Activated CD4-positive, alpha-beta T cell treated with anti-CD3 and anti-CD28 coated beads, Interleukin-2, amount 50 U/mL, for 48 hours (primary cell): ENCODE measurements around the gene SLFNL1.

Experiments used
- DNase-seq, 2 experiments: peaks; one replicate each; pipeline ENCODE4 v3.0.0-alpha.2; 2020

Gene SLFNL1

DNA sequence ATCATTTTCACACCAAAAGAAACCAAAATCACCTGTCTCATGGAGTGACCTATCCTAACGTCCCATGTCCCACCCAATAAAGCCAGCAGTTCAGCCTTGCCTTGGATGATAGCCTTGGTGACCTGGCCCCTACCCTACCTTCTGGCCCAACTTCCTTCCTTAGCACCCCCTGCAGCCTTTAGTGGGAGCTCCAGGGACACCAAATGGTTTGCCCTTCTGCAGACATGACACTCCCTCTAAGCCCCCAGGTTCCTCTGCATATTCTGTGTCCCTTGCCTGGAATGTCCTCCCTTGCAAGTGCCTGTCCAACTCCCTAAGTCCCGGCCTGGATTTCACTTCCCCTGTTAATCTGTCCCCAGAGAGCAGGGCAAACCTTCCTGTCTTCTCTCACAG lies 2.2 kb downstream of the SLFNL1 start:
- no peak for DNase-seq

DNA sequence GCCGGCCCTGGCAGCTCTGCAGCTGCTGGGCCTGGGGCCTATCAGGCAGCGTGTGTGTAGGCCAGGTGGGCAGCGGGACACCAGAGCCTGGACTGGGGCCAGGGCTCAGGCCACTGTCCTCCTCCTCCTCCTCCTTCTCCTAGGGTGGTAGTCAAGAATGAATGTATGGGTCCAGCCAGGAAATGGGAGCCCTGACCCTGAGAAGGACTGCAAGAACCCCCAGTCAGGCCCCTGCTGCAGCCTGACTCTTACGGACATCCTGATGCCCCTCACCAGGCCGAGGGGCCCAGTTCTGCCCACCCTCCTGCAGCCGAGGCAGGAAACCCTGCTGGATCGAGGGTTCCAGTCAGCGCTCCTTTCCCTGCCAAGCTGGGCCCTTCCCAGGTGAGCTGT lies 3.5 kb downstream of the SLFNL1 start:
- DNase-seq = no peak

DNA sequence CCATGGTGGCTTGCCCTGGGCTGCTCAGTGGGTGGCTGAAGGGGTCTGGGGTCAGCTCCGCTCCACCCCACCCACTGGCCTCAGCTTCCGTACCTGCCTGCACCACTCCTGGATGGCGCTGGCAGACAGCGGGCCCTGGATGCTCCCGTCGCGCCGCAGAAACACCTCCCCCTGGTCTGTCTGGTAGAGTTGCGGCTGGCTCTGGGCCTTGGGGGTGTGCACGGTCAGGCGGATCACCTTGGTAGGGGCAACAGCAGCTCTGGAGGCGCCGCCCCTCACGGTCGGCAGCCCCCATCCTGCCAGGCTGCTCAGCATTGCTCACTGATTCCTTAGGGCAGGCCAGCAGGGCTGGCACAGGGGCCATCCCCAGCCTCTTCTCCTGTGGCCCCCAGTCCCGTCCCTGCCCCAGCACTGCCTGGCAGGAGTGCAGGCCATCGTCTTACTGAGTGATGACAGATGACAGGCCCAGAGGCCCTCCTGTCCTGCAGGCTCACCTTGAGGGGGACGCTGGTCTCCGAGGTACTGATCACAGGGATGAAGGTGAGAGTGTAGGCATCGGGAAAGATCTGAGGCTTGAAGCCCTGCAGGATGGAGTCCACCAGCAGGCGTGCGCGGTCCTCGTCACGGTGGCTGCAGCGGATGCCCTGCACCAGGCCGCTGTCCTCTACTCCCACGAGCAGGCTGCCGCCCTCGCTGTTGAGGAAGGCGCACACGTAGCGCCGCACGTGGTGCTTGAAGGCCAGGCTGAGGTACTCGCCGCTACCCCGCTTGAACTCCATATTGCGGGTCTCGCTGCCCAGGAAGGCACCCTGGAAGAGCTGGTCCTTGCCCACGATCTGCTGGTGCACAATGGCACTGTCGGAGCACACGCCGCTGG lies 4.1 kb downstream of the SLFNL1 start:
- DNase-seq = no peak

DNA sequence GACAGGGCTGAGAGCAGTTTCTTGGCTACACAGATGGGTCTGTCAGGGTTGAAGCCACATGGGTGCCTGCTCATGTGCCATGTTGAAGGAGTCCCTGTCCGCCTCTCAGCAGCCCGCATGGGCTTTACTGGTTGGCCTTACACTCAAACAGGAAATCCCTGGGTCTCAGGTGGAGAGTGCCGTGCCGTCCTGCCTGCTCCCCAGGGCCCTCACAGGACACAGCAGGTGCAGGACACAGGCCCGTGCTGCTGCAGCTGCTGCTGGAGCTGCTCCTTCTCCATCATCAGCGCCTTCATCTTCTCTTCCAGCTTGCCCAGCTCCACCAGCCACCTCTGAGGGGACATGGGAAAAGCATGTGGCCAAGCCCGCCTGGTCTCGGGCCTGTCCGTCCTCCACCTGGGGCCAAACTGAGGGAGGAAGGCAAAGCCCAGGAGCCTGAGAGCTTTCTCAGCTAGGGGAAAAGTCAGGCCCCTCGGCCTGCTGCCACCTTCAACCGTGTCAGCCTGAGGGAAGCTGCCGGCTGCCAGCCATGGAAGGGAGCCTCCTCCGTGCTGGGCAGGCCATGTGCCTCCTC lies 5.5 kb downstream of the SLFNL1 start:
- DNase-seq = no peak

DNA sequence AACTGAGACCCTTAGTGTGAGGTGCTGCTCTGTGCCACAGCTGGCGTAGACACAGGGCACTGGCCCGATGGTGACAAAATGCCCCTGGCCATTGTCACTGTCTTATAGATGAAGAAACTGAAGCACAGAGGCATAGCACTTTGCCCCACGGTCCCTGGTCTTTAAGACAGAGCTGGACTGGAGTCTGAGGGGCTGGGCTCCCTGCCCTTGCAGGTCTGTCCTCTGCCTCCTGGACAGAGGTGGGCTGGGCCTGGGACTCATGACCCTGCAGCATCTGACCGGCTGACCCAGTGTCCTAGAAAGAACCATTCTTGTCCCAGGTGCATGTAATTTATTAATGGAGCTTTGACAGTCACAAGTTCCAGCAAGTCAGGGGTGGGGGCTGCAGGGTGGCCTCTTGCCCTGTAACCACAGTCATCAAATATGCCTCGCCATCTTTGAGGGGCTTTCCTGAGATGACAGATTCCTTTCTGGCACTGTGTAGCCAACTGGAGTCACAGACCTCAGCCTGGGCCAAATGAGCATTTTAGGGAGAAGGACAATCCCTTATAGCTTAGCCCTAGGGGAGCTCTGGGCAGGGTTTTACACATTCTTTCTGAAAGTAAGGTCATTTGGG lies 6.1 kb downstream of the SLFNL1 start:
- DNase-seq = no peak

DNA sequence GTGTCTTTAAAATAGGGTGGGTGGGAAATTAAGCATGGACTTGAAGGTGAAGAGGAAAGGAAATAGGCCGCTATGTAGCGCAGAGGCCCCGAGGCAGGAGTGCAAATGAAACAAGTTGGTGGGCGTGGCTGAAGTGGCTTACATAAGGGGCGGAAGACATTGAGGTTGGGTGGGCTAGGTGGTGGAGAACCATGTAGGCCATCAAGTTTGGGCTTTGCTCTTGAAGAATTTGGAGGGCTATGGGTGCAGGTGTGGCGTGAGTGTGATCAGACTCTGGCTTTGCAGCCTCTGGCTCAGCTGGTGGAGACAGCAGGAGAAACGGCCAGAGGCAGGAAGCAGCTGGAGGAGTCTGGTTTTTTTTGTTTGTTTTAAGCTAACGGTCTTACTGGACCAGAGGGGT lies 6.7 kb downstream of the SLFNL1 start:
- no peak for DNase-seq

DNA sequence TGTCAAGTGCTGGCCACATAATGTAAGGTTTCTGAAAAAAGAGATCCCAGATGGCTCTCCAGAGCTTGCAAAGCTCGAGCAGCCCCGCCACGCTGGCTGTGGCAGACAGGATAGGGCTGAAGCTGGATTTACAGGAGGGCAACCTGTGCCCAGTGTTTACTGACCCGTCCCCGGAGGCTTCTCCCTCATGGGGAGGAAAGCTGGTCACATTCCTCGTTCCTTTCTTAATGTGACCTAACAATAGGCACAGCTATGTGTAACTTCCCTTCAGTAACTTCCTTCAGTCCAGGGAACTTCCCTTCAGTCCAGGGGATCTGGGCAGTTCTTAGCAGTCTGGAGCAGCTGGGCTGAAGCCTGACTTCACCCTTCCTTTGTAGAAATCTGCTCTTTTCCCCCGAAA lies 7.7 kb downstream of the SLFNL1 start:
- no peak for DNase-seq

DNA sequence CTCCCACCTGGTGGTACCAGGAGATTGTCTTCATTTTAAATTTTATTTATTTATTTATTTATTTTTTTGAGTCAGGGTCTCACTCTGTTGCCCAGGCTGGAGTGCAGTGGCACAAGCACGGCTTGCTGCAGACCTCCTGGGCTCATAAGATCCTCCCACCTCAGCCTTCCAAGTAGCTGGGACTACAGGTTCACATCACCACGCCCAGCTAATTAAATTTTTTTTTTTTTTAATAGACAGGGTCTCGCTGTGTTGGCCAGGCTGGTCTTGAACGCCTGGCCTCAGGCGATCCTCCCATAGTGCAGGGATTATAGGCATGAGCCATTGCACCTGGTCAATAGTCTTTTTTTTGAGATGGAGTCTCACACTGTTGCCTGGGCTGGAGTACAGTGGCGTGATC lies 8.5 kb downstream of the SLFNL1 start:
- no peak for DNase-seq

DNA sequence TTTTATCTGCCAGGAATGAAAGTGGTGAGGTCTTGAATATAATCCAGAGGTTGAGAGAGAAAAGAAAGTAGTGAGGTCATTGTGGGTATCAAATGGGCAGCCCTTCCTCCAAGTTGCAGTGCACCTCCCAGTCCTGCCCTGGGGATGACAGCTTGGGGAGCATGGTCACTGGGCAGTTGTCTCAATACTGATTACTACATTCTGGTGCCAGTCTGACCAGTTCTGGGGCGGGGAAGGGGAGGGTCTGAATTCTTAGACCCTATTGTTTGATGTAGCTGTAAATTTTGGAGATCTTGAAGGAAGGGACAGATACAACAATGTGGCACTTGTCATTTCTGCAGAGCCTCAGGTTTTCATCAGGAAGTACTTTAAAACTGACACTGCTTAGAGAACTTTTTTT lies 11.2 kb downstream of the SLFNL1 start:
- DNase-seq = no peak

DNA sequence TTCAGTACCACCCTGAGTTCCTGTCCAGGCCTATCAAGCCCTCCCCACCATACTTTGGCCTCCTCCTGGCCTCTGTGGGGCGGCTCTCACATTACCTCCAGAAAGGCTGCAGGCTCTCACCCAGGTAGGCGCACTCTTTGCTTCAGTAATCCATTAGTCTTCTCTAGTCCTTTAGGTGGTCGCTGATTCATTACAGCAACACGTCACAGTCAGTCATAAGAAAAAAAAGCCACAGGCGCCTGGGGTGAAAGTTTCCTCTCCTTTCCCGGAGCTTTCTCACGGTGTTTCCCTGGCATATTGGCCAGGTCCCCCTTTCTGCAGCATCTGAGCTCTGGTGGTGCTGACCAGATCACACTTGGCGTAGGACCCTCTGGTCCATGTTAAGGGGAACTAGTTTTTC lies 12.1 kb downstream of the SLFNL1 start:
- no peak for DNase-seq

DNA sequence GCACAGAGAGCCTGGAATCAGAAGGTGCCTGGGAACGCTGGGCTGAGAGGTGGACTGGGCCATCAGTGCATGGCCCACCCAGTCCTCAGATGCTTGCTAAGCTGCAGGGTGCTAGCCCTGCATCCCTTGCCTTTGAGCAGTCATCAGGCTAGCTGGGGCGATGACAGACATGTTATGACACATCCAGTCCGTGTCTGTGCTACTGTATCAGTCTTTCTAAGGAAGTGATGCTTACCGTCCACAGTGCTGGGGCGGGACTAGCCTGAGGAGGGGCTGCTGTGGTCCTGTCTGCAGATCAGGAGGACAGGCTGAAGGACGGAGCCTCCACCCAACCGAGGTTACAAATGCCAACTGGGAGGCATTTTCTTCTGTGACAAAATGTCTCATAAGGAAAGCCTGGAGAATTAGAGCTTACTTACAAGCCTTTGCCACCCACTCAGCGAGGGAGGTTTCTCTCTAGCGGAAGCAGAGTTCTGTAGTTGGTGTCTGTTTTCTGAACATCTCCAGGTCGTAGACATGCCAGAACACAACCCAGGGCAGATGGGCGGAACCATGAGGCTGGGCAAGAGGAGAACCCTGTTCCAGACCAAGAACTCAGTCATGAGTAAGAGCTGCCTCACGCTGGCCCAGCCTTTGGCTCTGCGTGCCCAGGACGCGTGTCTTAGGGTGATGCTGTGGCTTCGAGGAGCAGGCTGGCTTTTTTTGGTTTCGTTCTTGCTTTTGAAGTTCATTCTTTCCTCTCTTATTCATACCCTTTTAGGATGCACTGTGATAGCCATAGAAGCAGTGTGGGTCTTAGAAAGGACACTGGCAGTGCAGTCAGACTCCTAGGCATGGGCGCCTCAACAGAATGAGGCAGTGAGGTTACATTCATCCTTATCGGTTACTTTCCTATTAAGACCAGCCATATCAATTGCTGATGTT lies 14.3 kb downstream of the SLFNL1 start:
- no peak for DNase-seq

DNA sequence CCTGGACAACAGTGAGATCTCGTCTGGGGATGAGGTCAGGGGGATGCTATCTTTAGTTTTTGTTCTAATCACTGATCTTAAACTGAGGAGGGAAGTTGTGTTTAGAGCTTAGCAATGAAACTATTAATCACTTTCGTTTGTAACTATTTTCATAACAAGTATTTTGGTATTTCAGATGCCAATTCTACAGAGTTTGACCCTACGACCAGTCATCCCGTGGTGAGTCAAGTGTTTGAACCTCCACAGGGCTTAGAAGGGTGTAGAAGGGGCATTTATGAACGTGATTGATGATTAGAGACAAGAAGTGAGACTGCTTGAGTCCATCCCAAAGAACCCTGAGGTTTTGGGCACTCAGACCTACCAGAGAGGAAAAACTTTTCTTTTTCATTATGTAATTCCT lies 15.6 kb downstream of the SLFNL1 start:
- no peak for DNase-seq

DNA sequence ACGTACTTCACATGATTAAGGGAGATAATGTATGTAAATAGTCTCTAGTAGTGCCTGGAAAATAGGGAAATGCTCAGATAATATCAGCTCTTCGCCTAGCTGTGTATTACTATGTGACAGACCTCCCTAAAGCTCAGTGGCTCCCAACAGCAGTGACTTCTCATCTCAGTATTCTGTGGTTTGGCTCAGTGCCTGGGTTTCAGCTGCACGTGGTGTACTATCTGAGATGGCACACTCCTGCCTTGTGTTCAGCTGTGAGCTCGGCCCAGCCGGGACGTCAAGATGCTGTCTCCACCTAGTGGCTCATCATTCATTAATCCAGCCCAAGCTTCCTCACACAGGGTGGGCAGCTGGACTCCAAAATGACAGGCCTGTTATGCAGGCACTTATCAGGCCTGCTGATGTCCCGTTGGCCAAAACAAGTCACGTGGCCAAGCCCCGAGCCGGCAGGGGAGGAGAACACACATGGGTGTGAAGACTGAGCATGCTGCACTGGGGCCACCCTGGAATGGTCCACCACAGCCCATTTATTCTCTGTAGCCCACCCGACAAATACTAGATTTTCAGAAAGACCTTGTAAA lies 17.8 kb downstream of the SLFNL1 start:
- peak; percentile 86 to 91 for DNase-seq

DNA sequence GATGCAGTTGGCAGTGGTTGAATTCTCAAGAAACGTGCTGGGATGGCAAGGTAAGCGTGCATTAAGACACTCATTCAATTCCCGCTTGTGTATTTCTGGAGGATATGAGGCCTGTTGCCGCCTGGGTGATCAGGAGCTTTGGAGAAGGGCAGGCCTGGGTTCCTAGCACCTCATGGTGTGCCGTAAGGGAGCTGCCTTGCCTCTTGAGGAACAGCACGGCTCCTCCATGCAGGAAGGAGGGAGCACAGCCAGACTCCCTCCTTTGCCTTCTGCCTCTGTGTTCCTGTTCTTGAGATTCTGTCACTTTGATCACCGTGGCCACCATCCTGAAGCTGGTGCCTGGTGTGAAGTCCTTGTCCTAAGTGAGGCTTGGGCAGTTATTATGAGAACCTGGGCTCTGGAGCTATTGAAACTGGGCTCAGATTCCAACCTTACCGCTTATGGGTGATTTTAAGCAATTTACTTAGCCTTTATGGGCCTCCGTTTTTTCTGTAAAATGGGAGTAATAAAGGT lies 18.3 kb downstream of the SLFNL1 start:
- no peak for DNase-seq

DNA sequence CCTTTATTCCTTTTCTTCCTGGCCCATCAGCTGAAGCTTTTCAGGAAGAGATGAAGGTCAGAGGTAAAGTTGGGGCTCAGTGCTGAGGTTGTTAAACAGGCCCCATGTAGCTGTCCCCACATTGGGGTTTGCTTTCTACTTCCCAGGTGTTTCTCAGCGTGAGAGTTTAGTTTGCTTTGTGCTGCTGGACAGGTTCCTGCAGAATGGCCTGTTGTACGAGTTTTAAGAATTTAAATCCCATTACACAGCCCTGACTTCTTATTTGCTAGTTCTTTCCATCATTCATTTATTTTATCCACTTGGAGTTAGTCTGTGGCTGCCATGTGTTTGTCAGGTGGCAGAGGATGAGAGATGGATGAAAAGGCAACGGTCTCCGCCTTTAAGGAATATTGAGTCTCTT lies 22.9 kb downstream of the SLFNL1 start:
- no peak for DNase-seq

DNA sequence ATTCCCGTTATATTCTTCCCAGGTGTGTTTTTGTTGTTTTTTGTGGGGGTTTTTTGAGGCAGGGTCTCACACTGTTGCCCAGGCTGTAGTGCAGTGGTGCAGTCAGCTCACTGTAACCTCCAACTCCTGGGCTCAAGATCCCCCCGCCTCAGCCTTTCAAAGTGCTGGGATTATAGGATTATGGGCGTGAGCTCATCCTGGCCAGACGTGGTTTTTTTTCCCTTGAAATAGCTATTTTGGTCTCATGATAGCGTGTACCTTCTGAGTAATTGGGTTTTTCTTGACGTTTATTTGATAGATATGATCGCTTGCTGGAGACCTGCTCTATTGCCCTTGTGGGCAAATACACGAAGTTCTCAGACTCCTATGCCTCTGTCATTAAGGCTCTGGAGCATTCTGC lies 24.4 kb downstream of the SLFNL1 start:
- no peak for DNase-seq

DNA sequence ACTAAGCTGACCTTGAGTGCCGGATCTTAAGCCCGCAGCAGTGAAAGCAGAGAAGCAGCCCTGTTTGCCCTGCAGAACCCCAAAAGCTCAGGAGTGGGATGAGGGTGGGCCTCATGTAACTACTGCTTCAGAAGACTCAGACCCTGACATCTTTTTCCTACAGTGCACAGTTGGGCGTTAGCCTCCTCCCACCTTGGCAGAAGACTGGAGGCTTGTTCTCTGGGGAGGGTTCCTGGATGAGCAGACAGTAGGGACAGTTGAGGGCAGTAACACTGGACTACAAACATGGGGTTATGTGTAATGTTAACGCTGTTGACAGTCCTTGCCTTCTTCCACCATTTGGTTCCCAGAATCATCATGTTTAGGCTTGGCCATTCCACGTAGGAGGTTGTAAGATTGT lies 32.5 kb downstream of the SLFNL1 start:
- DNase-seq = no peak

DNA sequence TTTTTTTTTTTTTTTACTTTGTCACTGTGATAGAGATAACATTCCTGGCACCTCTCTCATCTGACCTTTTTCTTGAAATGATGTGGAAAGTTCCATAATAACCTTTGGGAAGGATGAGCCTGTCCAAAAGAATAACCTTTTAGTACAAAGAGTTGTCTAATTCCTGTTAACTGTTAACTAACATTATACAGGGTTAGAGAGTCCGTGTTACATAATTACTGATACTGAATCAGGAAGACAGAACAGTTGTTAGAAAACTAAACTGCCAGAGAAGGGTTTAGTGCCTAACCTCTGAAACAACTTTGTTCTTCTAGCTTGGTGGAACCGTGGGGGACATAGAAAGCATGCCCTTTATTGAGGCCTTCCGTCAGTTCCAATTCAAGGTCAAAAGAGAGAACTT lies 33.2 kb downstream of the SLFNL1 start:
- DNase-seq = no peak

DNA sequence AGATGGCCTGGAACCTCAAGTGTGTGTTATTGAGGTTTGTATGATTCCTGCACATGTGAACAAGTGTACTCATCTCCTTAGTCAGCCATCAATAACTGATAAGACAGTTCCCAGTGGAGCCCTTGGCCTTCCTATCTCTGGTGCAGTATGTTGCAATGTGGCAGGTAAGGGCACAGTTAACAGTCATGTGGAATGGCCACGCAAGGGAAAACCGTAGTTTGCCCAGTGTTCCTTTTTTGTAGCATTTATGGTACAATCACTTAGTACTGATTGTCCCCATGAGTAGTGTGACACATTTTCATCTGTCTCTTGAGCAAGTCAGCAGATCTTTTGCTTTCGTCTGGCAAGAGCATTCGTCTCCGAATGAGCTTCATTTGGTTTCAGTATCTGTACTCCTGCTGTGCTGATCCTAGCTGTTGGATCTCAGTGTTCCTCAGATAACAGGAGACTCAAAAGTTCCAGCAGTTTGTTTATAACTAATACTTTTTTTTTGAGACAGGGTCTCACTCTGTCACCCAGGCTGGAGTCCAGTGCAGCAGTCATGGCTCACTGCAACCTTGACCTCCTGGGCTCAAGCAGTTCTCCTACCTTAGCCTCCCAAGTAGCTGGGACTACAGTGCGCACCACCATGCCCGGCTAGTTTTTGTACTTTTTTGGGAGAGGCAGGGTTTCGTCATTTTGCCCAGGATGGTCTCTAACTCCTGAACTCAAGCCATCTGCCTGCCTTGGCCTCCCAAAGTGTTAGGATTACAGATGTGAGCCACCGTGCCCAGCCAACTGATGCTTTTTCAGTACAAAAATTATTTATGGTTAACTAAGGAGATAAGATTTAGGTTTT lies 33.9 kb downstream of the SLFNL1 start:
- DNase-seq = no peak

DNA sequence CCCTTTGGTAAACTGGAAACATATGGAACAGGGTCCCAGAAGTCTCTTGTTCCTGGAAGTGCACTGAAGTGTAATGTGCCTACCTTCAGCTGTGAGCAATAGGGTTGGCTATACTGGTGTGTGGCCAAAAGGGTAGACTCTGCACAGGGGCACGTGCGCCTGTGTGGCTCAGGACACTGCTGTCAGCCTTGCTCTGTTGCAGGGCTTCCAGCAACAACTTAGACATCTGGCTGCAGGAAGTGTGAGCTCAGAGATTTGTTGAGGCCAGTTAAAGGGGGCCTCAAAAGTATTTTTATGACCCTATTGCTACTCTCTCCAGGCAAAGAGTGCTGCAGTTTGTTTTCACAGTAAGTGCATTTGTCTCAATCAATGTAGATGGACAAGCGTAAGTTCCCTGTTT lies 34.6 kb downstream of the SLFNL1 start:
- no peak for DNase-seq

DNA sequence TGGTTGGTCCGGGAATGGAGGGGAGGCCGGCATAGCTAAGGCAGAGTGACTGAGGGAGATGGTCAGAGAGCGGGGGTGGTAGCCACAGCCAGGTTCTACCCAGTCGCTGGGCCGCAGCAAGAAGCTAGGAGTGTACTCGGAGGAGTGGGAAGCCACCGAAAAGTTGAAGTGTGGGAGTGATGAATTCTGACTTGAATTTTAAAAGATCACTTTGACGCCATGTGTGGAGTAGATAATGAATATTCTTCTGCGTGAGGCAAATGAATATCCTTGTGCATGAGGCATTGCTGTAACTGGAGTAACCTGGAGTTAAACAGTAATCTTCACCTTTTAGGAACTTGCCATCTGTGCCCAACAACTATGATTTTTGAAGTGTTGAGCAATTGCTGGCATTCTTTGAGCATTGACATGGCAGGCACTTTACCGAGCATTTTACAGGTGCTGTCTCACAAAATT lies 35.2 kb downstream of the SLFNL1 start:
- DNase-seq = no peak

DNA sequence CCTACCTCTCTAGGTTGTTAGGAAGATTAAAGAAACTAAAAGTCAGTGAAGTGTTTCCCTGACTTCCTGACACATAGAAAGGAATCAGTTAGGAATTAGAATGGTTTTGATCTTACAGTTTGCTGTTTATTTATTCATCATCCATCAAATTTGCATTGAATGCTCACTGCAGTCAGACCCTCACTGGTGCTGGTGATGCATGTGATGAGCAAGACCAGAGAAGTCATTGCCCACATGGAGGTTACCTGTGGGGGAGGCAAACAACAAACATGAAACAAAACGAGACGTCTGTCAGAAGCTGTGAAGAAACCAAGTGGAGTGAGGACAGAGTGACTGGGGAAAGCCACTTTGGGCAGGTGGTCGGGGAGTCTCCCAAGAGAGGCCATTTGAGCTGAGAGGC lies 35.6 kb downstream of the SLFNL1 start:
- DNase-seq = no peak
